ENCODE measurements around the gene WDFY3.

DNA sequence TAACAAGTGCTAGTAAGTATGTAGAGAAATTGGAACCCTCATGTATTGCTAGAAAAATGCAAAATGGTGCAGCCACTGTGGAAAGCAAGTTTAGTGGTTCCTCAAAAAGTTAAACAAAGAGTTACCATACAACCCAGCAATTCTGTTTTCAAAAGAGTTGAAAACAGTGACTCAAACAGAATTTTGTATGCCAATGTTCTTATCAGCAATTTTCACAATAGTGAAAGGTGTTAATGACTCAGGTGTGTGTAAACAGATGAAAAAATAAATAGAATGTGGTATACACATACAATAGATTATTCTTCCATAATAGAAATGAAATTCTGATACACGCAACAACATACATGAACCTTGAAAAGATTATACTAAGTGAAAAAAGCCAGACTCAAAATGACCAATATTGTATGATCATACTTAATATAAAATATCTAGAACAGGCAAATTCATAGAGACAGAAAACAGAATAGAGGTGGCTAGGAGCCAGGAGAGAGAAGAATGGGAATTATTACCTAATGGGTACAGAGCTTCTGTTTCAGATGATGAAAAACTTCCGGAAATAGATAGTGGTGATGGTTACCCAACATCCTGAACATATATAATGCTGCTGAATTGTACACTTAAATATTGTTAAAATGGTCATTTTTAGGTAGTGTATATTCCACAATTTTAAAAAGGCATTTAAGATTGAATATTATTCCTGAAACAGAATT, 51.6 kb downstream of the WDFY3 start:
- TF ChIP-seq, protein P1, sequence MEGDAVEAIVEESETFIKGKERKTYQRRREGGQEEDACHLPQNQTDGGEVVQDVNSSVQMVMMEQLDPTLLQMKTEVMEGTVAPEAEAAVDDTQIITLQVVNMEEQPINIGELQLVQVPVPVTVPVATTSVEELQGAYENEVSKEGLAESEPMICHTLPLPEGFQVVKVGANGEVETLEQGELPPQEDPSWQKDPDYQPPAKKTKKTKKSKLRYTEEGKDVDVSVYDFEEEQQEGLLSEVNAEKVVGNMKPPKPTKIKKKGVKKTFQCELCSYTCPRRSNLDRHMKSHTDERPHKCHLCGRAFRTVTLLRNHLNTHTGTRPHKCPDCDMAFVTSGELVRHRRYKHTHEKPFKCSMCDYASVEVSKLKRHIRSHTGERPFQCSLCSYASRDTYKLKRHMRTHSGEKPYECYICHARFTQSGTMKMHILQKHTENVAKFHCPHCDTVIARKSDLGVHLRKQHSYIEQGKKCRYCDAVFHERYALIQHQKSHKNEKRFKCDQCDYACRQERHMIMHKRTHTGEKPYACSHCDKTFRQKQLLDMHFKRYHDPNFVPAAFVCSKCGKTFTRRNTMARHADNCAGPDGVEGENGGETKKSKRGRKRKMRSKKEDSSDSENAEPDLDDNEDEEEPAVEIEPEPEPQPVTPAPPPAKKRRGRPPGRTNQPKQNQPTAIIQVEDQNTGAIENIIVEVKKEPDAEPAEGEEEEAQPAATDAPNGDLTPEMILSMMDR (IDR thresholded peaks at IDR 0.05) = no peak
- no peak for TF ChIP-seq FOSL2 (IDR thresholded peaks at IDR 0.05; ENCODE audit: borderline replicate concordance, low read depth)
- TF ChIP-seq, protein P2, sequence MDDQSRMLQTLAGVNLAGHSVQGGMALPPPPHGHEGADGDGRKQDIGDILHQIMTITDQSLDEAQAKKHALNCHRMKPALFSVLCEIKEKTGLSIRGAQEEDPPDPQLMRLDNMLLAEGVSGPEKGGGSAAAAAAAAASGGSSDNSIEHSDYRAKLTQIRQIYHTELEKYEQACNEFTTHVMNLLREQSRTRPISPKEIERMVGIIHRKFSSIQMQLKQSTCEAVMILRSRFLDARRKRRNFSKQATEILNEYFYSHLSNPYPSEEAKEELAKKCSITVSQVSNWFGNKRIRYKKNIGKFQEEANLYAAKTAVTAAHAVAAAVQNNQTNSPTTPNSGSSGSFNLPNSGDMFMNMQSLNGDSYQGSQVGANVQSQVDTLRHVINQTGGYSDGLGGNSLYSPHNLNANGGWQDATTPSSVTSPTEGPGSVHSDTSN (IDR thresholded peaks at IDR 0.05) = no peak
- TF ChIP-seq FOXJ3 (CRISPR knock-in tag; IDR thresholded peaks at IDR 0.05) = no peak
- no peak for TF ChIP-seq EZH2phosphoT487 (IDR thresholded peaks at IDR 0.05; ENCODE audit: borderline replicate concordance, low read depth)
- TF ChIP-seq TEAD4 (IDR thresholded peaks at IDR 0.05; ENCODE audit: borderline replicate concordance, insufficient read depth) = no peak
- no peak for TF ChIP-seq RAD21 (IDR thresholded peaks at IDR 0.05; ENCODE audit: low read length)
- no peak for TF ChIP-seq MXI1 (IDR thresholded peaks at IDR 0.05; ENCODE audit: low read depth, low read length)
- TF ChIP-seq RXRA (IDR thresholded peaks at IDR 0.05; ENCODE audit: borderline replicate concordance, low read depth) = no peak
- TF ChIP-seq, protein P3, sequence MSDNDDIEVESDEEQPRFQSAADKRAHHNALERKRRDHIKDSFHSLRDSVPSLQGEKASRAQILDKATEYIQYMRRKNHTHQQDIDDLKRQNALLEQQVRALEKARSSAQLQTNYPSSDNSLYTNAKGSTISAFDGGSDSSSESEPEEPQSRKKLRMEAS (IDR thresholded peaks at IDR 0.05; ENCODE audit: low read depth) = no peak

Measured in SK-N-SH (cell line).